H1 (cell line): ENCODE measurements around the gene SHCBP1L. TPM values are rescaled to one million over a fixed set of nuclear protein-coding genes. Genes with fewer than 3 reads are reported as not detected.

Source experiments
- CTCF ChIA-PET: fragments of 300-600 bp; sonication (Branson Sonifier 250); formaldehyde crosslinking; loops from one replicate; lab custom pipeline; 2021; ENCODE audit not compliant: partially characterized antibody; lab: Charles Lee
- POLR2A ChIA-PET: fragments of 300-600 bp; sonication (Branson Sonifier 250); formaldehyde crosslinking; loops from one replicate; lab custom pipeline; 2021; ENCODE audit warnings: inconsistent platforms; ENCODE audit not compliant: partially characterized antibody; lab: Charles Lee
- DNase-seq, 2 experiments: peaks; one replicate each; pipeline versions ENCODE4 v3.0.0 to v3.0.0-alpha.2; 2010 to 2022; ENCODE audit warnings: low spot score in 2 of 2, low read depth in 1 of 2, mixed read lengths in 1 of 2
- FAIRE-seq: peaks from 2 replicates; lab custom pipeline; 2011; peaks lifted over from hg19 to GRCh38; lab: Jason Lieb, UNC
- H2AFZ ChIP-seq: 2 replicates; pipeline ENCODE4 v1.8.1; 2012; ENCODE audit warnings: low read length, inconsistent platforms
- H2AK5ac ChIP-seq: 2 replicates; pipeline ENCODE4 v1.6.1; 2013; ENCODE audit warnings: low read depth, low read length
- H2BK120ac ChIP-seq: replicated peaks from 2 replicates; pipeline ENCODE3; 2013; ENCODE audit warnings: low read depth, low read length, inconsistent platforms
- H2BK12ac ChIP-seq: 2 replicates; pipeline ENCODE4 v1.6.1; 2013; ENCODE audit warnings: low read depth, low read length
- H2BK15ac ChIP-seq: 2 replicates; pipeline ENCODE4 v1.6.1; 2013; ENCODE audit warnings: low read length
- H2BK20ac ChIP-seq: 2 replicates; pipeline ENCODE4 v1.6.1; 2013; ENCODE audit warnings: low read length
- H2BK5ac ChIP-seq: 2 replicates; pipeline ENCODE4 v1.6.1; 2013; ENCODE audit warnings: low read depth, low read length
- H3K14ac ChIP-seq: 2 replicates; pipeline ENCODE4 v1.6.1; 2013; ENCODE audit warnings: inconsistent platforms; ENCODE audit not compliant: insufficient read length
- H3K18ac ChIP-seq: 2 replicates; pipeline ENCODE4 v1.6.1; 2013; ENCODE audit warnings: low read length; ENCODE audit errors: extremely low read depth
- H3K23ac ChIP-seq: 2 replicates; pipeline ENCODE4 v1.6.1; 2013; ENCODE audit warnings: inconsistent platforms; ENCODE audit not compliant: insufficient read length
- H3K23me2 ChIP-seq: 2 replicates; pipeline ENCODE4 v1.6.1; 2013; ENCODE audit warnings: low read depth, low read length
- H3K27ac ChIP-seq: 2 replicates; pipeline ENCODE4 v1.6.1; 2011; ENCODE audit warnings: low read depth, low read length, inconsistent platforms
- H3K27me3 ChIP-seq, 4 experiments: replicated peaks in 1 of 4; 1 replicate in 1 of 4; 2 replicates in 3 of 4; pipeline versions ENCODE4 v1.6.1 to v1.8.1; 2011 to 2013; ENCODE audit warnings: low read length in 3 of 4, mild to moderate bottlenecking in 3 of 4, inconsistent platforms in 2 of 4, mixed read lengths in 2 of 4, moderate library complexity in 1 of 4; ENCODE audit not compliant: control insufficient read depth in 3 of 4, insufficient read depth in 3 of 4; ENCODE audit errors: extremely low read depth in 1 of 4
- H3K36me3 ChIP-seq, 4 experiments: 2 replicates each; pipeline versions ENCODE4 v1.6.1 to v1.8.1; 2011 to 2013; ENCODE audit warnings: mild to moderate bottlenecking in 4 of 4, low read length in 3 of 4, moderate library complexity in 2 of 4, control low read depth in 1 of 4, inconsistent platforms in 1 of 4; ENCODE audit not compliant: insufficient read depth in 4 of 4, control insufficient read depth in 2 of 4
- H3K4ac ChIP-seq: replicated peaks from 2 replicates; pipeline ENCODE3; 2013; ENCODE audit warnings: low read length, low read depth, mixed read lengths, inconsistent platforms; ENCODE audit not compliant: insufficient read length
- H3K4me1 ChIP-seq, 4 experiments: replicated peaks in 1 of 4; 1 replicate in 1 of 4; 2 replicates in 3 of 4; pipeline versions ENCODE4 v1.6.1 to v1.8.1; 2011 to 2013; ENCODE audit warnings: low read length in 3 of 4, inconsistent platforms in 2 of 4, mixed read lengths in 1 of 4; ENCODE audit not compliant: insufficient read depth in 4 of 4, control insufficient read depth in 3 of 4
- H3K4me2 ChIP-seq, 2 experiments: 2 replicates each; pipeline versions ENCODE4 v1.6.1 to v1.8.1; 2011 to 2013; ENCODE audit warnings: low read depth in 2 of 2, low read length in 2 of 2, control low read depth in 1 of 2, inconsistent platforms in 1 of 2, mild to moderate bottlenecking in 1 of 2; ENCODE audit not compliant: insufficient read depth in 1 of 2
- H3K4me3 ChIP-seq, 4 experiments: fragments of 200-600, 300-600 bp in 1 of 4; sonication (generic), shearing (Covaris generic), sonication (Bioruptor Twin) in 1 of 4; 2 replicates each; pipeline versions ENCODE4 v1.5.1 to v1.8.1; 2011 to 2016; ENCODE audit warnings: low read length in 4 of 4, low read depth in 3 of 4, control low read depth in 2 of 4, inconsistent platforms in 2 of 4, mild to moderate bottlenecking in 2 of 4, mixed read lengths in 1 of 4, moderate library complexity in 1 of 4; ENCODE audit not compliant: insufficient read depth in 2 of 4; ENCODE audit errors: extremely low read depth in 1 of 4
- H3K56ac ChIP-seq: replicated peaks from 2 replicates; pipeline ENCODE3; 2013; ENCODE audit warnings: low read depth, mild to moderate bottlenecking, mixed read lengths, low read length, inconsistent platforms; ENCODE audit not compliant: insufficient read length
- H3K79me1 ChIP-seq: 2 replicates; pipeline ENCODE4 v1.6.1; 2013; ENCODE audit warnings: low read depth, low read length, control low read depth
- H3K79me2 ChIP-seq, 2 experiments: 2 replicates each; pipeline versions ENCODE4 v1.6.1 to v1.8.1; 2012 to 2013; ENCODE audit warnings: low read length in 2 of 2, mild to moderate bottlenecking in 2 of 2, inconsistent platforms in 1 of 2; ENCODE audit not compliant: insufficient read depth in 2 of 2, control insufficient read depth in 1 of 2
- H3K9ac ChIP-seq, 4 experiments: replicated peaks in 1 of 4; 1 replicate in 1 of 4; 2 replicates in 3 of 4; pipeline versions ENCODE4 v1.6.1 to v1.8.1; 2011 to 2013; ENCODE audit warnings: low read depth in 3 of 4, low read length in 3 of 4, control low read depth in 2 of 4, mild to moderate bottlenecking in 2 of 4, moderate library complexity in 2 of 4, inconsistent platforms in 1 of 4; ENCODE audit errors: extremely low read depth in 1 of 4
- H3K9me3 ChIP-seq, 2 experiments: 2 replicates each; pipeline versions ENCODE4 v1.6.1 to v1.8.1; 2012 to 2013; ENCODE audit warnings: mild to moderate bottlenecking in 2 of 2, moderate library complexity in 2 of 2, control low read depth in 1 of 2, inconsistent platforms in 1 of 2, low read depth in 1 of 2, low read length in 1 of 2, mixed read lengths in 1 of 2; ENCODE audit not compliant: insufficient read depth in 2 of 2
- H4K20me1 ChIP-seq, 2 experiments: replicated peaks in 1 of 2; 2 replicates each; pipeline versions ENCODE3 to v1.8.1; 2011 to 2013; ENCODE audit warnings: inconsistent platforms in 2 of 2, low read length in 2 of 2, mild to moderate bottlenecking in 1 of 2; ENCODE audit not compliant: insufficient read depth in 2 of 2, control insufficient read depth in 1 of 2
- H4K5ac ChIP-seq: 2 replicates; pipeline ENCODE4 v1.6.1; 2013; ENCODE audit warnings: low read length, low read depth, mixed read lengths, inconsistent platforms; ENCODE audit not compliant: insufficient read length
- H4K8ac ChIP-seq: 2 replicates; pipeline ENCODE4 v1.8.0; 2013; ENCODE audit warnings: mild to moderate bottlenecking, moderate library complexity, low read length, inconsistent platforms; ENCODE audit not compliant: insufficient read depth; ENCODE audit errors: extremely low read depth
- H4K91ac ChIP-seq: replicated peaks from 2 replicates; pipeline ENCODE3; 2013; ENCODE audit warnings: low read length, mixed read lengths, inconsistent platforms; ENCODE audit not compliant: insufficient read length
- EZH2 ChIP-seq: fragments of 200-600 bp; sonication (generic); IDR thresholded peaks from 2 replicates; pipeline ENCODE4 v1.7.1; 2012; ENCODE audit warnings: low read depth, mild to moderate bottlenecking, moderate library complexity, low read length, inconsistent platforms; ENCODE audit not compliant: severe bottlenecking
- MAX ChIP-seq: IDR thresholded peaks from 2 replicates; pipeline ENCODE4 v1.6.1; 2012; ENCODE audit warnings: inconsistent platforms
- RXRA ChIP-seq: IDR thresholded peaks from 2 replicates; pipeline ENCODE4 v1.6.1; 2011; ENCODE audit warnings: low read depth, mild to moderate bottlenecking, low read length, moderate library complexity; ENCODE audit not compliant: insufficient read depth
- SIN3A ChIP-seq, 2 experiments: IDR thresholded peaks in 1 of 2; conservative IDR thresholded peaks in 1 of 2; 2 replicates each; pipeline ENCODE4 v1.6.1; 2011 to 2012; ENCODE audit warnings: low read length in 2 of 2, improper control_type of control experiment in 1 of 2, low read depth in 1 of 2, mild to moderate bottlenecking in 1 of 2
- SP2 ChIP-seq: IDR thresholded peaks from 2 replicates; pipeline ENCODE4 v1.6.1; 2012; ENCODE audit warnings: mild to moderate bottlenecking, low read length, inconsistent platforms
- WGBS, 2 experiments: shearing (Covaris generic) in 1 of 2; methylation state at CpG; one replicate each; pipeline versions ENCODE4 v1.1.6 to v1.1.7; 2013 to 2015; ENCODE audit warnings: low lambda C conversion rate in 2 of 2, mixed read lengths in 2 of 2, inconsistent platforms in 1 of 2, low coverage in 1 of 2, missing lambda C conversion rate in 1 of 2; ENCODE audit not compliant: insufficient replicate concordance in 2 of 2, insufficient coverage in 1 of 2, insufficient read length in 1 of 2; ENCODE audit errors: extremely low coverage in 1 of 2, missing lambda C conversion rate in 1 of 2; 5-methylcytosine and 5-hydroxymethylcytosine counted together
- polyA plus RNA-seq, 7 experiments: library from polyadenylated mRNA; depleted of rRNA in 3 of 7; stranded (reverse) in 5 of 7; unstranded in 2 of 7; fragments of >200 nt in 5 of 7; fragments of 200-250 nt in 2 of 7; gene quantifications; 1 replicate in 5 of 7; 2 replicates in 1 of 7; 4 replicates in 1 of 7; pipeline versions ENCODE4 v1.2.1 to v1.2.3, GENCODE V29; 2011 to 2013; ENCODE audit warnings: missing spikeins in 2 of 7, mixed read lengths in 2 of 7
- total RNA-seq: library from RNA; stranded (reverse); fragmentation: NEBNext Ultra II Directional; extraction: Animal tissue kit (Norgen Biotek cat#: 25700); gene quantifications from 2 replicates; pipeline ENCODE4 v1.2.1, GENCODE V29; 2021

SHCBP1L gene
- total and polyA plus RNA-seq, 2 of the 8 experiments (the other 6 are each of a cell fraction or from before 2014, with no cell fraction given): not detected

- no peak overlapping the region for H4K91ac ChIP-seq
- WGBS, 2 experiments: 96% methylated on average over 1 of the region's 1 CpG; no CpG with 5 or more reads in 1 of the 2 experiments
- TF ChIP-seq MAX (no peak), EZH2 (no peak), RXRA (no peak), SP2 (no peak), SIN3A (conservative IDR thresholded peaks at IDR 0.05 in 1 of 2, IDR thresholded peaks at IDR 0.05 in 1 of 2; ENCODE audit: low read depth in 1 of 2, low read length in 2 of 2) (no peak)
These were observed 25.1 kb downstream of the SHCBP1L start for GRCh38 chr1:182927693-182928433.

More at GRCh38 chr1:182927693-182928433, 25.1 kb downstream of the SHCBP1L start:
- Histone ChIP-seq H4K20me1 (no peaks in the 10 kb centered on the region), H4K5ac (no peak overlapping the region), H2AK5ac (no peak overlapping the region), H3K4ac (no peak overlapping the region), H3K27ac (no peak overlapping the region), H3K9ac (no peak overlapping the region), H2BK12ac (no peak overlapping the region), H3K56ac (no peak overlapping the region), H4K8ac (no peak overlapping the region), H3K14ac (no peak overlapping the region), H3K79me1 (no peaks in the 10 kb centered on the region), H3K9me3 (no peaks in the 10 kb centered on the region), H3K4me3 (no peak overlapping the region), H3K4me1 (no peaks in the 10 kb centered on the region), H3K36me3 (no peaks in the 10 kb centered on the region), H3K27me3 (no peaks in the 10 kb centered on the region), H2BK15ac (no peak overlapping the region), H2BK120ac (no peak overlapping the region), H2AFZ (no peak overlapping the region), H3K79me2 (no peaks in the 10 kb centered on the region), H3K18ac (no peak overlapping the region), H2BK20ac (no peak overlapping the region), H3K4me2 (no peak overlapping the region), H3K23me2 (no peaks in the 10 kb centered on the region), H2BK5ac (no peak overlapping the region), H3K23ac (no peak overlapping the region)
- FAIRE-seq: no peak
- CTCF ChIA-PET: no interaction called here
- DNase-seq: no peak
- POLR2A ChIA-PET: interaction anchor here (0.6 to 1.1 kb wide), 2 partner anchors 31 to 37 kb away, joined by 3 read pairs; no protein-coding TSS in a partner anchor
